ENCODE measurements around the gene RAB35.

Gene RAB35

DNA sequence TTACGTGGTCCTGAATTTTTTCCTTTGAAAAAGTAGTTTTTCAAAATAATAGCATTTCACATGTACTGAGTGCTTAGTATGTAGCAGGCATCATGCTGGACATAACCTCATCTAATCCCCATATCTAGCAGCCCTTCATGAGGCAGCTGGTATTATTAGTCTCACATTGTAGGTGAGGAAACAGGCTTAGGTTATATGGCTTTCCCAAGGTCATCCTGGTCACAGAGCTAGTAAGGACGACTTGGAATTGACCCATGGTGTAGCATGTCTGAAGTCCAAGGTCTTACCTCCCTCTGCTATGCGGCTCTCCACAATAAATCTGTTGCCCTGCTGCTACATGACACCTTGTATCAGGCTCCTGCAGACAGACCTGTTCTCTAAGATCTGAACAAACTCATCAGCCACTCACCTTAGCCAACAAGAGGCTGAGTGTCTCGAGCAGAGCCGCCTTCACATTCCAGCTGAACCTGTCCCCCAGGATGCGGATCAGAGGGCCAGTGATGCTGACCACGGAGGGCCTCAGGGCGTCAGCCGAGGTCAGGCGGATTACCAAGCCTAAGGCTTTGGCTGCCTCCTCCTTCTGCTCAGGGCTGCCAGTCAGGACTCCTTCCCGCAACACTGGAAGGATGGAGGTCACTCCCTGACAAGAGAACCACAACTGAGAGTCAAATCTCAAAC, 19.7 kb upstream of the RAB35 start:
- TF ChIP-seq, protein P1, sequence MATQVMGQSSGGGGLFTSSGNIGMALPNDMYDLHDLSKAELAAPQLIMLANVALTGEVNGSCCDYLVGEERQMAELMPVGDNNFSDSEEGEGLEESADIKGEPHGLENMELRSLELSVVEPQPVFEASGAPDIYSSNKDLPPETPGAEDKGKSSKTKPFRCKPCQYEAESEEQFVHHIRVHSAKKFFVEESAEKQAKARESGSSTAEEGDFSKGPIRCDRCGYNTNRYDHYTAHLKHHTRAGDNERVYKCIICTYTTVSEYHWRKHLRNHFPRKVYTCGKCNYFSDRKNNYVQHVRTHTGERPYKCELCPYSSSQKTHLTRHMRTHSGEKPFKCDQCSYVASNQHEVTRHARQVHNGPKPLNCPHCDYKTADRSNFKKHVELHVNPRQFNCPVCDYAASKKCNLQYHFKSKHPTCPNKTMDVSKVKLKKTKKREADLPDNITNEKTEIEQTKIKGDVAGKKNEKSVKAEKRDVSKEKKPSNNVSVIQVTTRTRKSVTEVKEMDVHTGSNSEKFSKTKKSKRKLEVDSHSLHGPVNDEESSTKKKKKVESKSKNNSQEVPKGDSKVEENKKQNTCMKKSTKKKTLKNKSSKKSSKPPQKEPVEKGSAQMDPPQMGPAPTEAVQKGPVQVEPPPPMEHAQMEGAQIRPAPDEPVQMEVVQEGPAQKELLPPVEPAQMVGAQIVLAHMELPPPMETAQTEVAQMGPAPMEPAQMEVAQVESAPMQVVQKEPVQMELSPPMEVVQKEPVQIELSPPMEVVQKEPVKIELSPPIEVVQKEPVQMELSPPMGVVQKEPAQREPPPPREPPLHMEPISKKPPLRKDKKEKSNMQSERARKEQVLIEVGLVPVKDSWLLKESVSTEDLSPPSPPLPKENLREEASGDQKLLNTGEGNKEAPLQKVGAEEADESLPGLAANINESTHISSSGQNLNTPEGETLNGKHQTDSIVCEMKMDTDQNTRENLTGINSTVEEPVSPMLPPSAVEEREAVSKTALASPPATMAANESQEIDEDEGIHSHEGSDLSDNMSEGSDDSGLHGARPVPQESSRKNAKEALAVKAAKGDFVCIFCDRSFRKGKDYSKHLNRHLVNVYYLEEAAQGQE (IDR thresholded peaks at IDR 0.05; ENCODE audit: insufficient replicate concordance, low read depth): no peak
- TF ChIP-seq GABPA (IDR thresholded peaks at IDR 0.05; ENCODE audit: low read depth) (no peak), SPI1 (IDR thresholded peaks at IDR 0.05; ENCODE audit: borderline replicate concordance, low read depth) (no peak), POLR2AphosphoS5 (IDR thresholded peaks at IDR 0.05; ENCODE audit: low read depth) (no peak), CTCF (IDR thresholded peaks at IDR 0.05; ENCODE audit: insufficient read depth, low read length) (no peak)
- Histone ChIP-seq H3K27me3 (ENCODE audit: insufficient read depth, poor library complexity, severe bottlenecking) (no peaks in the 10 kb centered on the region), H3K4me3 (replicated peaks; ENCODE audit: insufficient read depth, low read length) (no peak overlapping the region), H3K27ac (replicated peaks) (no peak overlapping the region)
- no peak for DNase-seq (ENCODE audit: low read depth in 1 of 2, low spot score in 1 of 2)

- TF ChIP-seq GABPA (IDR thresholded peaks at IDR 0.05; ENCODE audit: low read depth) (no peak), POLR2AphosphoS5 (IDR thresholded peaks at IDR 0.05; ENCODE audit: low read depth) (no peak)
- no peak for DNase-seq (ENCODE audit: low read depth in 1 of 2, low spot score in 1 of 2)
- Histone ChIP-seq H3K27ac (replicated peaks) (no peak overlapping the region), H3K27me3 (ENCODE audit: insufficient read depth, poor library complexity, severe bottlenecking) (no peaks in the 10 kb centered on the region), H3K4me3 (replicated peaks; ENCODE audit: insufficient read depth, low read length) (no peak overlapping the region)
These were observed 17.9 kb upstream of the RAB35 start for GRCh38 chr12:120134307-120134980.

DNA sequence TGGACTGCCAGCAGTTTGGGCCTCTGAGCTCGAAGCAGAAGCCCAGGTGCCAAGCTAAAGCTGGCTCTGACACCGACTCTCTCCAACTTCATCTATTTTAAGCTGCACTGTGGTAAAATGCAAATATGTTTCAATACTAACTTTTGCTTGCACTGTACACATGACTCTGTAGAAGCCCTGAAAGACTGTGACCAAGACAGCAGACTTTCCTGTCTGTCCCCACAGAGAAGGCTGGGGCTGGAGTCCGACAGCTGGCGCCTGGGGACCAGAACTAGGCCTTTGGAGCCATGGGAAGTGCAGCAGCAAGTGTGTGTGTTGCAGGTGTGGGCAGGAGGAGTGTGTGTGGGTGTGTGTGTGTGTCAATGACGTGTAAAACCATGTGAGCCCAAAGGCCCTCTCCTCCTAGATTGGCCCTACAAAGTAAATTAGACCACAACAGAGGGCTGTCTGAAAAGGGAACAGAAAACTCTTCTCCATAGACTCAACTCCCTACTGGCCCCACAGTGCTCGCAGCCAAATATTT, 16.4 kb upstream of the RAB35 start:
- Histone ChIP-seq H3K27ac (replicated peaks) (no peak overlapping the region), H3K4me3 (replicated peaks; ENCODE audit: insufficient read depth, low read length) (no peak overlapping the region), H3K27me3 (ENCODE audit: insufficient read depth, poor library complexity, severe bottlenecking) (no peaks in the 10 kb centered on the region)
- no peak for DNase-seq (ENCODE audit: low read depth in 1 of 2, low spot score in 1 of 2)
- TF ChIP-seq GABPA (IDR thresholded peaks at IDR 0.05; ENCODE audit: low read depth) (no peak), POLR2AphosphoS5 (IDR thresholded peaks at IDR 0.05; ENCODE audit: low read depth) (no peak), SPI1 (IDR thresholded peaks at IDR 0.05; ENCODE audit: borderline replicate concordance, low read depth) (no peak), CTCF (IDR thresholded peaks at IDR 0.05; ENCODE audit: insufficient read depth, low read length) (no peak)
- TF ChIP-seq, protein P1 (IDR thresholded peaks at IDR 0.05; ENCODE audit: insufficient replicate concordance, low read depth): no peak

DNA sequence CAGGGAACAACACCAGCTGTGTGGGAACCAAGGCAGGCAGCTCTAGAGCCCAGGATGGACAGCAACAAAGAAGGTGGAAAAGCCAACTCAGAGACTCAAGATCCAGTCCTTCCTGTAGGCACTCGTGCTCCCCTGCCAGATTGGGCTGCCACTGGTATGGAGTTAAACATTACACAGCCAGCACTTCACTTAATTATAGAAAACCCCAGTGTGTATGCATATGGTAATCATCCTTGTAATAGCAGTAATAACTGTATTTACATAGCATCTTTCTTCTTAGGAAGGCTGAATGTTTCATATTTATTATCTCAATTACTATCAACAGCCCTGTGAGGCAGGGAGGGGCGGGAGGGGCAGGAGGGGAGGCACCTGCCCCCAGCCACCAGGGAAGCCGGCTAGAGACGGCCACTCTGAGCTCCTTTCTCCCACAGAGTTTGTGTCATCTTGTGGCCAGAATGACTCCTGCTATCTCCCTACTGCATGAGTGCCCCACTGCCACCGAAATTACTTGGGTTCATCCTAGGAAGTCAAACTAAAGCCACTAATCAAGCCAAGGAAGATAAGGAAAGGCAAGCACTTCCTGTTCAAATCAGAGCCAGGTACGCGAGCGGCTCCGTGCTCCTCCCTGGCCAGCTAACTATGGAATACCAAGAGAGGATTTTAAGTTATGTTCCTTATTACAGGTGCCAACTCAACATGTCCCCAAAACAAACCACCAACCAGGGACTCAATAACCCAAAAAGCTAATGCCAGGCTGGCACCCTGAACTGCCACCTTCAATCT, 15.7 kb upstream of the RAB35 start:
- Histone ChIP-seq H3K4me3 (replicated peaks; ENCODE audit: insufficient read depth, low read length) (no peak overlapping the region), H3K27me3 (ENCODE audit: insufficient read depth, poor library complexity, severe bottlenecking) (no peaks in the 10 kb centered on the region), H3K27ac (replicated peaks) (no peak overlapping the region)
- DNase-seq (ENCODE audit: low read depth in 1 of 2, low spot score in 1 of 2): no peak
- TF ChIP-seq, protein P1 (IDR thresholded peaks at IDR 0.05; ENCODE audit: insufficient replicate concordance, low read depth): no peak
- TF ChIP-seq POLR2AphosphoS5 (IDR thresholded peaks at IDR 0.05; ENCODE audit: low read depth) (no peak), GABPA (IDR thresholded peaks at IDR 0.05; ENCODE audit: low read depth) (no peak)

Measured in HL-60 (cell line).